Suprapubic skin (tissue), 4 donors: ENCODE measurements around the gene DNAJC6. TPM values are rescaled to one million over a fixed set of nuclear protein-coding genes. Genes with fewer than 3 reads are reported as not detected.

Experiments
- DNase-seq, 2 donors: peaks; one replicate each; pipeline ENCODE4 v3.0.0-alpha.2; 2019; ENCODE audit warnings: low spot score in 2 of 2
- H3K27ac ChIP-seq: fragments of 200-600 bp; sonication (generic); one replicate; pipeline ENCODE4 v1.5.1; 2019
- H3K27me3 ChIP-seq: fragments of 200-600 bp; sonication (generic); one replicate; pipeline ENCODE4 v1.5.1; 2019
- H3K36me3 ChIP-seq: fragments of 200-600 bp; sonication (generic); one replicate; pipeline ENCODE4 v1.5.1; 2019
- H3K4me1 ChIP-seq: fragments of 200-600 bp; sonication (generic); one replicate; pipeline ENCODE4 v1.5.1; 2019
- H3K4me3 ChIP-seq: fragments of 200-600 bp; sonication (generic); one replicate; pipeline ENCODE4 v1.5.1; 2019; ENCODE audit warnings: mild to moderate bottlenecking
- H3K9me3 ChIP-seq: fragments of 200-600 bp; sonication (generic); one replicate; pipeline ENCODE4 v1.5.1; 2019
- EP300 ChIP-seq: sonication (generic); formaldehyde crosslinking; IDR thresholded peaks from one replicate; pipeline ENCODE4 v1.6.1; 2017; ENCODE audit warnings: antibody characterized with exemption
- POLR2A ChIP-seq, 2 donors: fragments of 450-650 bp; IDR thresholded peaks; one replicate each; pipeline ENCODE4 v1.6.1; 2017; ENCODE audit warnings: antibody characterized with exemption in 2 of 2, mild to moderate bottlenecking in 2 of 2, moderate library complexity in 2 of 2
- POLR2AphosphoS5 ChIP-seq, 3 donors: sonication (generic); formaldehyde crosslinking; IDR thresholded peaks; one replicate each; pipeline ENCODE4 v1.6.1; 2017; ENCODE audit warnings: antibody characterized with exemption in 3 of 3
- WGBS: methylation state at CpG from one replicate; pipeline ENCODE4 v1.1.5; 2018; 5-methylcytosine and 5-hydroxymethylcytosine counted together
- total RNA-seq, 4 donors: library from RNA; depleted of rRNA; stranded (reverse); fragments of >200 nt; gene quantifications; one replicate each; pipeline ENCODE4 v1.1.0, GENCODE V29; 2016
- TF ChIP-seq, protein P1 (sequence below), 2 donors: fragments of 200-600 bp in 1 of 2; fragments of 450-650 bp in 1 of 2; sonication (generic) in 1 of 2; IDR thresholded peaks; one replicate each; pipeline ENCODE4 v1.5.1; 2016 to 2019; ENCODE audit warnings: antibody characterized with exemption in 2 of 2, mild to moderate bottlenecking in 1 of 2, moderate library complexity in 1 of 2

Gene DNAJC6
- 1 to 10 TPM; 1.7 to 3.8 (median 3.5) TPM for total RNA-seq

GRCh38 chr1:65309304-65310077, at the start of gene DNAJC6:
Gene DNAJC6, plus strand, starts transcription at chr1:65309543. Its CDS starts 203 bp downstream, at chr1:65309746.
- Histone ChIP-seq H3K36me3 (no peaks in the 10 kb centered on the region), H3K4me3 (peak within 1 kb of the TSS; percentile 54), H3K27ac (no peak within 1 kb of the TSS), H3K27me3 (peaks cover 26% of the 10 kb centered on the region), H3K9me3 (no peaks in the 10 kb centered on the region), H3K4me1 (peaks cover 17% of the 10 kb centered on the region)
- peak in 1 of 2 donors; percentile 76 for DNase-seq
- TF ChIP-seq, protein P1, sequence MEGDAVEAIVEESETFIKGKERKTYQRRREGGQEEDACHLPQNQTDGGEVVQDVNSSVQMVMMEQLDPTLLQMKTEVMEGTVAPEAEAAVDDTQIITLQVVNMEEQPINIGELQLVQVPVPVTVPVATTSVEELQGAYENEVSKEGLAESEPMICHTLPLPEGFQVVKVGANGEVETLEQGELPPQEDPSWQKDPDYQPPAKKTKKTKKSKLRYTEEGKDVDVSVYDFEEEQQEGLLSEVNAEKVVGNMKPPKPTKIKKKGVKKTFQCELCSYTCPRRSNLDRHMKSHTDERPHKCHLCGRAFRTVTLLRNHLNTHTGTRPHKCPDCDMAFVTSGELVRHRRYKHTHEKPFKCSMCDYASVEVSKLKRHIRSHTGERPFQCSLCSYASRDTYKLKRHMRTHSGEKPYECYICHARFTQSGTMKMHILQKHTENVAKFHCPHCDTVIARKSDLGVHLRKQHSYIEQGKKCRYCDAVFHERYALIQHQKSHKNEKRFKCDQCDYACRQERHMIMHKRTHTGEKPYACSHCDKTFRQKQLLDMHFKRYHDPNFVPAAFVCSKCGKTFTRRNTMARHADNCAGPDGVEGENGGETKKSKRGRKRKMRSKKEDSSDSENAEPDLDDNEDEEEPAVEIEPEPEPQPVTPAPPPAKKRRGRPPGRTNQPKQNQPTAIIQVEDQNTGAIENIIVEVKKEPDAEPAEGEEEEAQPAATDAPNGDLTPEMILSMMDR (IDR thresholded peaks at IDR 0.05), result no peak
- TF ChIP-seq POLR2AphosphoS5 (IDR thresholded peaks at IDR 0.05) (no peak), POLR2A (IDR thresholded peaks at IDR 0.05) (no peak), EP300 (no peak)
- 3% methylated on average over 74 of the region's 75 CpGs for WGBS

GRCh38 chr1:65259816-65260215, 49.5 kb upstream of the DNAJC6 start:
- no peaks in the 10 kb centered on the region for H3K36me3 ChIP-seq
- H3K27me3 ChIP-seq, result no peaks in the 10 kb centered on the region
- DNase-seq, result no peak
- no peaks in the 10 kb centered on the region for H3K9me3 ChIP-seq
- no peak overlapping the region for H3K27ac ChIP-seq
- peaks cover 18% of the 10 kb centered on the region for H3K4me1 ChIP-seq
- 64% methylated on average over 3 of the region's 3 CpGs for WGBS
- H3K4me3 ChIP-seq, result no peak overlapping the region
- TF ChIP-seq, protein P1 (IDR thresholded peaks at IDR 0.05), result no peak

GRCh38 chr1:65260851-65261473, 48.4 kb upstream of the DNAJC6 start:
- 77% methylated on average over 4 of the region's 4 CpGs for WGBS
- H3K27me3 ChIP-seq, result peaks cover 7% of the 10 kb centered on the region
- no peak for TF ChIP-seq POLR2AphosphoS5 (IDR thresholded peaks at IDR 0.05)
- no peak for TF ChIP-seq EP300
- no peak for TF ChIP-seq POLR2A (IDR thresholded peaks at IDR 0.05)
- DNase-seq, result no peak
- H3K36me3 ChIP-seq, result no peaks in the 10 kb centered on the region
- no peak overlapping the region for H3K27ac ChIP-seq
- H3K4me1 ChIP-seq, result peaks cover 20% of the 10 kb centered on the region
- H3K9me3 ChIP-seq, result no peaks in the 10 kb centered on the region
- no peak overlapping the region for H3K4me3 ChIP-seq

GRCh38 chr1:65263286-65263685, 46.1 kb upstream of the DNAJC6 start:
- no peak for DNase-seq
- peaks cover 17% of the 10 kb centered on the region for H3K4me1 ChIP-seq
- 86% methylated on average over 1 of the region's 1 CpG for whole genome bisulfite sequencing
- H3K9me3 ChIP-seq, result no peaks in the 10 kb centered on the region
- TF ChIP-seq EP300, result no peak
- TF ChIP-seq POLR2A (IDR thresholded peaks at IDR 0.05), result no peak
- TF ChIP-seq, protein P1 (IDR thresholded peaks at IDR 0.05), result no peak
- no peak for TF ChIP-seq POLR2AphosphoS5 (IDR thresholded peaks at IDR 0.05)
- H3K27ac ChIP-seq, result no peak overlapping the region
- H3K4me3 ChIP-seq, result no peak overlapping the region
- peaks cover 8% of the 10 kb centered on the region for H3K27me3 ChIP-seq
- H3K36me3 ChIP-seq, result no peaks in the 10 kb centered on the region

GRCh38 chr1:65264197-65264929, 45.0 kb upstream of the DNAJC6 start:
- Histone ChIP-seq H3K27ac (no peak overlapping the region), H3K9me3 (no peaks in the 10 kb centered on the region), H3K36me3 (no peaks in the 10 kb centered on the region), H3K27me3 (peaks cover 8% of the 10 kb centered on the region), H3K4me3 (peak overlapping the region; percentile 60), H3K4me1 (peaks cover 17% of the 10 kb centered on the region)
- no peak for DNase-seq
- no peak for TF ChIP-seq POLR2A (IDR thresholded peaks at IDR 0.05)
- TF ChIP-seq EP300, result no peak
- no peak for TF ChIP-seq POLR2AphosphoS5 (IDR thresholded peaks at IDR 0.05)
- TF ChIP-seq, protein P1 (IDR thresholded peaks at IDR 0.05), result no peak
- WGBS, result 13% methylated on average over 15 of the region's 15 CpGs
